Amniotic epithelial cell (primary cell): Measurements from ENCODE around the gene DOCK4.

Source experiments
- DNase-seq: peaks from one replicate; pipeline ENCODE4 v3.0.0-alpha.2; 2010; ENCODE audit warnings: low read depth

DOCK4 gene

DNA sequence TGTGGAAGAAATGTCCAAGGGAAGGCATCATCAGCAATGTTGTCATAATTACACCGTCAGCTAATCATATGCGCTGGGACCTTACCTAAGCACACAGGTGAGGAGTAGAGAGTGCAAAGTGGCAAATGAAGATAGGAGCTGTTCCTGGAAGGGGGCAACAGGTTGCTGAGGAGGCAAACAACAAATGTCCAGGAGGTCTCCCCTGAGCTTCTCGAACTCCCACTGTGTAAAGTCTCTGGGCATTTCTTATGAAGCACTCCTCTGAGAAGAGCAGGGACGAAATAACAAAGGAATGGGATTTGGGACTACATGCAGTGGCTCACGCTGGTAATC lies 152.5 kb downstream of the DOCK4 start:
- no peak for DNase-seq

DNA sequence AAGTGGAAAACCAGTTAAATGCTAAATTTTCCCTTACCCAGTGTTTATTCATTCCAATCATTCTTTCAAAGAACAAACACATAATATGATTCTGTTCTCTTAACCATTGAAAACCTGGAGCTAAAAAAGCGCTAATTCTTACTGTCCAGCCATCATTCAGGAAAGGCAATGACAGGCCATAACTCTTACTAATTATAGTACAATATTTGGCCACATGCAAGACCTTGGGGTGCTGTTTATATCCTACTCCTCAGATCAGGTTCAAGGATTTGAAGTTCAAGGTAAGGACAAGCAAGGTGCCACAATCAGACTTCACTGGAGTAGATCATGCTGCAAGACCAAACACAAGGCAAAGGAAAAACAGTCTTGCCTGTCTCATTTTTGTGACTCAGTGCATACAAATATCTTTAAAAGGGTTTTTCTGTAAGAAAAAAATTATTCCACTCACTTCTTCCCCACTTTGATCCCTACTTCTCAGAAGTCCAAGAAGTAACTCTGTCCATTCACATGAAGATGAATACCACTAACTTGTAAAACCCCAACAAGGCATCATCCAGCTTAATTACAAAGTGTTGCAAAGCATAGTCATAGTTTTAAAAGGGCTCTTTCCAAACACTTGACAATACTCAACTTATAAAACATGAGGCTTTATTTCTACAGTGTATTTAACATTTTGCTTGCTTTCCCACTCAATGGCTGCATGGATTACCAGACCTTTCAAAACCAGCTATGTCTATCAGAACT lies 153.0 kb downstream of the DOCK4 start:
- no peak for DNase-seq

GRCh38 chr7:112052498-112052897 lies 153.7 kb downstream of the DOCK4 start:
- no peak for DNase-seq

GRCh38 chr7:112050250-112050881 lies 155.8 kb downstream of the DOCK4 start:
- DNase-seq, result no peak

DNA sequence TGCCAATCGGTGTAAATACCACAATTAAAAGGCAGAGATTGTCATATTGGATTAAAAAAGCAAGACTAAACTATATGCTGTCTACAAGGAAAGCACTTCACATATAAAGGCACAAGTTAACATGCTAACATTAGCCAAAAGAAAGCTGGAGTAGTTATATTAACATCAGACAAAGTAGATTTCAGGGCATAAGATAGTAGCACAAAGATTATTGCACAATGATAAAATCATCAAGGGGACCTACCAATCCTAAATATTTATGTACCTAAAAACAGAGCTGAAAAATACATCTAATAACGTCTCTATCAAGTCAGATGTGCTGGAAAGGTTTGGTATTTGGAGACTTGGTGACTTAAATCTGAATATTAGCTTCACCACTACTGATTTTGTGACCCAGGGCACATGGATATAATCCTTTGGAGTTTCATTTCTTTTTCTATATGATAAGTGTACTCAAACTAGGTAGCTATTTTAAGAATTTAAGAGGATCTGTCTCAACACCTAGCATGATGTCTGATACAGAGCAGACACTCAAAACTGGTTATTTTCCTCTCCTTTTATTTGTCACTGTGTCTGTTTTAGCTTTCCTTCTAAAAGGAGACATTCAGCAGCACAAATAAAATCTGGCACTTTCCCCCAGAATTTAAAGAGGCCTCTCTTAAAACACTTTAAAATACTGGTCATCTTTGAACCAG lies 156.5 kb downstream of the DOCK4 start:
- DNase-seq, result no peak

DNA sequence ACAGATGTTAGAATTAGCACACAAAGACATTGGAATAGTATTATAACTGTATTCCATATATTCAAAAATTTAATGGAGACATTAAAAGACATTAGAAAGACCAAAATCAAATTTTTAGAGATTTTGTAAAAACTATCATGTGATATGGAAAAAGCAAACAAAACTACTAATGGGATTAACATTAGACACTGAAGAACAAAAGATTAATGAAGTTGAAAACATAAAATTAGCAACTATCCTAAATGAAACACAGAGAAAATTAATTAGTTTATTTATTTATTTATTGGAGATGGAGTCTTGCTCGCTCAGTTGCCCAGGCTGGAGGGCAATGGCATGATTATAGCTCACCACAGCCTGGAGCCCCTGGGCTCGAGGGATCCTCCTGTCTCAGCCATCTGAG lies 158.8 kb downstream of the DOCK4 start:
- no peak for DNase-seq

DNA sequence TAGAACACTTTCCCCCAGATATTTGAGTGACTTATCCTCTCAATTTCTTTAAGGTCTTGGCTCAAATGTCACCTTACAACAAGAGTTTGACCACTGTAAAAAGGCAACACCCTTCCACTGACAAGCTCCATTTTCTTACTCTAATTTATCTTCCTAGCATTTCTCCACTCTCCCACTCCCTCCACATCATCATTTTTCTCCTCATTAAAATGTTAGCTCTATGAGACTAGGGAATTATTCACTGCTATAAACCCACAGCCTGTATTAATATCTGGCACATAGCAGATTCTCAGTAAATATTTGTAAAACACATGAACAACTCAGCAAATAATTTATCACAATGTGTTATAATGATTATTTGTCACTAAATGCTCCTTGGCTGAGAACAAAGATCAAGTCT lies 161.0 kb downstream of the DOCK4 start:
- no peak for DNase-seq

DNA sequence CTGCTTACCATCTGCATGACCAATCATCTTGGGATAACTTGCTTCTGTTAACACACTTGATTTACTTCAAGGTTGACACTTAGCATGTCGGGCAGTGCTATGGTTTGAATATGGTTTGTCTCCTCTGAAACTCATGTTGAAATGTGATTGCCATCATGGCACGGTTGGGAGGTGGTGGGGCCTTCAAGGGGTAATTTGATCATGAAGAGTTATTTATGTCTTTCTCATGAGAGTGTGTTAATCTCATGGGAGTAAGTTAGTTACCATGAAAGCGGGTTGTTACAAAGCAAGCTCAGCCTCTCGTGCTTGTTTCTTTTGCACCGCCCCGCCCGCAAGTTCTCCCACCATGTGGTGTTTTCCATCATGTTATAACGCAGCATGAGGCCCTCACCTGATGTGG lies 163.6 kb downstream of the DOCK4 start:
- no peak for DNase-seq

DNA sequence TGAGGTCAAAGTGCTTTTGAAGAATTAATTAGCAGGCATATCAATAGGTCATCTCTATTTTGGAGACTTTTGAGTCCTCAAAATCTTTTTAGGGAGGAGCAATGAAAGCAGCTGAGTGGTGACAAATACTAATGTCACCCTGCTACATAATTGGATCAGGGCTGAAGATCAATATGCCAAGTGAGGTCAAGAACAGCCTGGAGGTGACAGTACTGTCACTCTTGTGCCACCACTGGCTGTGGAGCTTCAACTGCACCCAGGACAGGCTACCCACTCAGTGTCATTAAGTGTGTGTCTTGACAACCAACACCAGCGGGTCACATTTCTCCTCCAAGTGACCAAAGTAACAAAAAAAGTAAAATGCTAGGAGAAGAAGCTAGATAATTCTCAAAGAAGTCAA lies 167.8 kb downstream of the DOCK4 start:
- no peak for DNase-seq

- DNase-seq, result peak; percentile 32
Measured at GRCh38 chr7:112036071-112036470, 170.1 kb downstream of the DOCK4 start.

DNA sequence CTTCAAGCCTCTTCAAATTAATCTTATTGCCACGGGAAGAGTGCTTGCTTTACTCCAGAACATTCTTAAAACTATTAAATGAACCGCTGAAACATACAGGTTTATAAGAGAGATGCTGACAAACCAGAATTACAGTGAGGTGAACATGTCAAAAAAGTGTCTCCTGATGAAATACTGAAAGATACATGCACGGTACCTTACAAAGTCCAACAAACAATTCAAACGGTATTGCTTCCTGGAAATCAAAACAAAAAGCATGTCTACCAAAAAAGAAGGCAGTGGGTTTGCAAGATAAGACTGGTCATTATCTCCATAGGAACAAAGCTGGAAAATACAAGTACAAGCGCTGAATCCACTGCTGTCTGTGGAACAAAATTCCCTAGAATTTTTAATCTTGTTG lies 174.5 kb downstream of the DOCK4 start:
- DNase-seq, result no peak

- no peak for DNase-seq
Measured at GRCh38 chr7:112025556-112025955, 180.6 kb downstream of the DOCK4 start.

GRCh38 chr7:112023786-112024185 lies 182.4 kb downstream of the DOCK4 start:
- DNase-seq, result no peak

DNA sequence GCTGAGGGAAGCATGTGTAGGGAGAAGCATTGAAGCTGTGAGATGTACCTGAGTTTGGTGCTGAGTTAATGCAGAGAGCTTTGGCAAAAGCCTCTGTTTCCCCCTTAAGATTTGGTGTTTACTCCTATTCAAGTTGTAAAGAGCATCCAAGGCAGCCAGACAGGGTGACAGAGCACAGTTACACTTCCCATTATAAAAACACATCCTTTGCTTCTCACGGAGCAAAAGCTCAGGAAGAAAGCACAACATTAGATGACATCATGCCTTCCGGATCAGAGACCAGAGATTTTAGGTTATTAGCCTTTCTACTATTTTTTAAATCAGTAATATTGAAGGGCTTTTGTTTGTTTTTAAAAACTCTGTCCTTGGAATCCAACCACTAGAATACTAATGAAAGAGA lies 182.9 kb downstream of the DOCK4 start:
- no peak for DNase-seq

- DNase-seq, result peak; percentile 23
Measured at GRCh38 chr7:112022128-112022527, 184.1 kb downstream of the DOCK4 start.

- DNase-seq, result no peak
Measured at GRCh38 chr7:112021379-112022044, 184.7 kb downstream of the DOCK4 start.

- no peak for DNase-seq
Measured at GRCh38 chr7:112020800-112021199, 185.4 kb downstream of the DOCK4 start.

DNA sequence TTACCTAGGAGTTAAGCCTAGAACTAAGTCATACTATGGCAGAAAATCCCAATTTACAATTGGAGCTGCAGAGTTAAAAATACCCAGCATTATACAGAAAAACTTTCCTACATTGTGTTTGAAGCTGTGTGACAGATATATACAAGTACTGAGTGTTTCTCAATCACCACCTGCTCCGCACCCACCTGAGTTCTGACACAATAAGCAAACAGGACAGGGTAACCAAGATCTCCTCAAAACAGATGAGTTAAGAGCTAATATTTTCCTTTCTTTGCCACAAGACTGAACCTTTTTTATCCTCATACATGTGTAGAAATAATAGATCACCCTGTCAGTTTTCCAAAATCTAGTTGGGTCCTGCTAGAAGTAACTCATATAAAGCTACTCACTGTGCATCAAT lies 186.3 kb downstream of the DOCK4 start:
- no peak for DNase-seq

- no peak for DNase-seq
Measured at GRCh38 chr7:112018305-112019030, 187.7 kb downstream of the DOCK4 start.

DNA sequence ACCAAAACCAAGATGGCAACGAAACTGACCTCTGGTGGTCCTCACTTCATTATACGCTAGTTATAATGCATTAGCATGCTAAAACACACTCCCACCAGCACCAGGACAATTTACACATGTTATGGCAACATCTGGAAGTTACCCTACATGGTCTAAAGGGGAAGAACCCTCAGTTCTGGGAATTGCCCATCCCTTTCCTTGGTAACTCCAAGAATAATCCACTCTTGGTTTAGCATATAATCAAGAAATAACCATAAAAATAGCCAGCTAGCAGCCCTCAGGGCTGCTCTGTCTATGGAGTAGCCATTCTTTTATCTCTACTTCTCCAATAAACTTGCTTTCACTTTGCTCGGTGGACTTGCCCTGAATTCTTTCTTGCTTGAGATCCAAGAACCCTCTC lies 191.1 kb downstream of the DOCK4 start:
- no peak for DNase-seq

GRCh38 chr7:112014347-112014746 lies 191.9 kb downstream of the DOCK4 start:
- DNase-seq, result no peak

GRCh38 chr7:112013274-112013673 lies 192.9 kb downstream of the DOCK4 start:
- DNase-seq, result no peak
